ENCODE results near the gene C1QTNF3. TPM values are rescaled to one million over a fixed set of nuclear protein-coding genes. Genes with fewer than 3 reads are reported as not detected.

The C1QTNF3 gene
- total RNA-seq, 1 experiment from 2014 or later, result 2.1 TPM

- TF ChIP-seq STAT6 (CRISPR knock-in tag; conservative IDR thresholded peaks at IDR 0.05; ENCODE audit: low read depth) (no peak), ELF4 (CRISPR knock-in tag; IDR thresholded peaks at IDR 0.05; ENCODE audit: low read depth) (no peak), ARID4B (CRISPR knock-in tag; IDR thresholded peaks at IDR 0.05; ENCODE audit: borderline replicate concordance) (no peak), NFE2L1 (CRISPR knock-in tag; IDR thresholded peaks at IDR 0.05) (no peak), E2F4 (CRISPR knock-in tag; IDR thresholded peaks at IDR 0.05; ENCODE audit: borderline replicate concordance, low read depth) (no peak), ZNF263 (CRISPR knock-in tag; IDR thresholded peaks at IDR 0.05; ENCODE audit: low read depth) (no peak), ZNF532 (CRISPR knock-in tag; IDR thresholded peaks at IDR 0.05; ENCODE audit: borderline replicate concordance) (no peak), ZNF671 (CRISPR knock-in tag; IDR thresholded peaks at IDR 0.05) (no peak)
Observed at GRCh38 chr5:34002629-34003328, 40.2 kb downstream of the C1QTNF3 start (continued).

- no peak overlapping the region for H3K4me3 Mint-ChIP-seq
- POLR2A ChIA-PET, result no interaction called here
- peaks cover 19% of the 10 kb centered on the region for H3K4me1 Mint-ChIP-seq
- H3K36me3 Mint-ChIP-seq, result peaks cover 16% of the 10 kb centered on the region
- CTCF ChIA-PET, result interaction anchor here (0.9 to 1.1 kb wide), 2 partner anchors 31 to 413 kb away, joined by 3 to 4 read pairs; no protein-coding TSS in a partner anchor
- no peaks in the 10 kb centered on the region for H3K27me3 Mint-ChIP-seq (ENCODE audit: low read depth)
- no peaks in the 10 kb centered on the region for H3K9me3 Mint-ChIP-seq
- DNase-seq (ENCODE audit: low spot score) (no peak), ATAC-seq (no peak; the same call in 1 of the 2 replicates)
- H3K27ac Mint-ChIP-seq, result peak overlapping the region; percentile 44; the same call in 1 of the 2 replicates
- TF ChIP-seq EMX1 (CRISPR knock-in tag; IDR thresholded peaks at IDR 0.05) (no peak), E2F5 (CRISPR knock-in tag; IDR thresholded peaks at IDR 0.05) (no peak), AFF4 (CRISPR knock-in tag; IDR thresholded peaks at IDR 0.05; ENCODE audit: borderline replicate concordance) (no peak), ZNF263 (CRISPR knock-in tag; IDR thresholded peaks at IDR 0.05; ENCODE audit: low read depth) (no peak), NFYB (CRISPR knock-in tag; conservative IDR thresholded peaks at IDR 0.05; ENCODE audit: low read depth) (no peak), USF1 (CRISPR knock-in tag; IDR thresholded peaks at IDR 0.05) (no peak), MXD4 (CRISPR knock-in tag; IDR thresholded peaks at IDR 0.05; ENCODE audit: borderline replicate concordance) (no peak), CBFB (CRISPR knock-in tag; IDR thresholded peaks at IDR 0.05; ENCODE audit: low read depth) (no peak)
Observed at GRCh38 chr5:34001241-34001841, 41.7 kb downstream of the C1QTNF3 start.

All from WTC11 (cell line).